KMS-11 (cell line): ENCODE results near the gene NR3C1.

Experiments used
- H2AFZ ChIP-seq: fragments of 200-600 bp; sonication (generic); 2 replicates; pipeline ENCODE4 v1.6.1; 2016; ENCODE audit warnings: antibody characterized with exemption, mixed run types, low read depth
- H3K27ac ChIP-seq: fragments of 200-600 bp; sonication (generic); 2 replicates; pipeline ENCODE4 v1.6.1; 2016; ENCODE audit warnings: mild to moderate bottlenecking, mixed run types
- H3K27me3 ChIP-seq: fragments of 200-600 bp; sonication (generic); 2 replicates; pipeline ENCODE4 v1.6.1; 2017; ENCODE audit warnings: mild to moderate bottlenecking, low read depth, mixed run types, moderate library complexity; ENCODE audit not compliant: insufficient read depth
- H3K36me3 ChIP-seq: fragments of 200-600 bp; sonication (generic); 2 replicates; pipeline ENCODE4 v1.6.1; 2017; ENCODE audit warnings: mild to moderate bottlenecking, mixed run types; ENCODE audit not compliant: insufficient read depth
- H3K4me1 ChIP-seq: fragments of 200-600 bp; sonication (generic); 2 replicates; pipeline ENCODE4 v1.6.1; 2016; ENCODE audit warnings: mild to moderate bottlenecking, low read depth, mixed run types; ENCODE audit not compliant: poor library complexity, severe bottlenecking
- H3K4me2 ChIP-seq: fragments of 200-600 bp; sonication (generic); 2 replicates; pipeline ENCODE4 v1.7.0; 2016; ENCODE audit warnings: mild to moderate bottlenecking, mixed run types
- H3K4me3 ChIP-seq: fragments of 200-600 bp; sonication (generic); IDR thresholded peaks from 2 replicates; pipeline ENCODE4 v1.6.1; 2017; ENCODE audit warnings: low read depth, low read length, mixed read lengths; ENCODE audit not compliant: insufficient read depth
- H3K79me2 ChIP-seq: fragments of 200-600 bp; sonication (generic); 2 replicates; pipeline ENCODE4 v1.6.1; 2016; ENCODE audit warnings: low read depth, mixed run types; ENCODE audit not compliant: insufficient read depth
- H3K9ac ChIP-seq: fragments of 200-600 bp; sonication (generic); 2 replicates; pipeline ENCODE4 v1.6.1; 2016; ENCODE audit warnings: mild to moderate bottlenecking, mixed run types
- H4K20me1 ChIP-seq: fragments of 200-600 bp; sonication (generic); 2 replicates; pipeline ENCODE4 v1.6.1; 2016; ENCODE audit warnings: mild to moderate bottlenecking, mixed run types; ENCODE audit not compliant: insufficient read depth
- CTCF ChIP-seq: fragments of 200-600 bp; sonication (generic); conservative IDR thresholded peaks from 2 replicates; pipeline ENCODE4 v1.6.1; 2017; ENCODE audit warnings: low read depth, mild to moderate bottlenecking, antibody characterized with exemption, low read length, moderate library complexity, mixed read lengths

NR3C1 gene

DNA sequence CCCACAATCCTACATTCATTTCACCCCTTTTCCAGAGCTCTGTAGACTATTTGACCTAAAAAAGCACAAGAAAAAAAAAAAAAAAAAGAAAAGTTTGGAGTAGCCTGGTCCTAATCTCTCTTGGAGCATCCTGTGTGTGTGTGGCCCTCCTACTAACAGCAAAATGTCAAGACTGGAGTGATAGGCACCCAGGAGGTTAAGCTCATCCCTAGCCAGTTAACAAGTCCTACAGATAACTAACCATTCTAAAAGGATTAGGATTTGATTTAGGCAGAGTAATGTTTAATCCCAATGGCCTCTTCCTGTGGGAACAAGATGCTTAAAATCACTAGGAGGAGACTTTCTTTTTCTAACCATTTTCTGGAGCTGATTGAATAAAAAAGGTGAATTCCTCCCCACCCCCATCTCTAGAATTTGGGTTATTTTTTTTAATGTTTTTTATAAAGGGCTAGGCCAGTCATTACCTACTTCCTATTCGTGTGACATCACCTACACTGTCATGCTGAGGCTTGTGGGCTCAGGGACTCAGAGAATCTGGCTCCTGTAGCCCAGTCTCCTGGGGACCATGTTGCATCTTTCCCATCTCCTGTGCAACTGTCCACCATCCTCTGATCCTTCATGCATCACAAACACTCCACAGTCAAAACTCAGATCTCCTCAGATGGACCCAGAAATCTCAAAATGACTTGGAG, 43.2 kb upstream of the NR3C1 start:
- Histone ChIP-seq H3K4me2 (no peak overlapping the region), H3K27ac (no peak overlapping the region), H4K20me1 (no peaks in the 10 kb centered on the region), H3K4me1 (peaks cover 9% of the 10 kb centered on the region), H3K4me3 (no peak overlapping the region), H3K79me2 (no peaks in the 10 kb centered on the region), H3K36me3 (no peaks in the 10 kb centered on the region), H3K27me3 (no peaks in the 10 kb centered on the region), H2AFZ (no peak overlapping the region), H3K9ac (no peak overlapping the region)
- TF ChIP-seq CTCF, result no peak

DNA sequence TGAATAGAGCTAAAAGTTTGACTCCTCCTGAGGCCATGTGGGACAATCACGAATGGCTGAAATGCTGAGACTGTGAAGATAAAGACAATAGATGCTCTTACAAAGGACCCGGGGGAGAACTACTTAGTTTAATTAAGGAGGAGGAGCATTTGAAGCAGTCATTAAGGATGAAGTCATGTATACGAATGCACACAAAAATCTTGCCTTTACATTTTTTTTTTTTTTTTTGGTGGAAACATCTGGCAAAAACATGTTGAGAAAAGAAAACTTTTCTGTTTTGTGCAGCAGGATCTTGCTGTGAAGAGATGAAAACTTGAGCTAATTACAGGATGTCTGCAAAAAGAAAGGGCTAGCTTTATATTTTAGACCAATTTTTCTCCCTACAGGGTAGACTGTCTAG, 42.3 kb upstream of the NR3C1 start:
- Histone ChIP-seq H3K9ac (no peak overlapping the region), H2AFZ (no peak overlapping the region), H3K27ac (no peak overlapping the region), H3K4me2 (no peak overlapping the region), H3K79me2 (no peaks in the 10 kb centered on the region), H3K27me3 (no peaks in the 10 kb centered on the region), H4K20me1 (no peaks in the 10 kb centered on the region), H3K4me3 (no peak overlapping the region), H3K4me1 (peaks cover 9% of the 10 kb centered on the region), H3K36me3 (no peaks in the 10 kb centered on the region)
- TF ChIP-seq CTCF, result no peak

DNA sequence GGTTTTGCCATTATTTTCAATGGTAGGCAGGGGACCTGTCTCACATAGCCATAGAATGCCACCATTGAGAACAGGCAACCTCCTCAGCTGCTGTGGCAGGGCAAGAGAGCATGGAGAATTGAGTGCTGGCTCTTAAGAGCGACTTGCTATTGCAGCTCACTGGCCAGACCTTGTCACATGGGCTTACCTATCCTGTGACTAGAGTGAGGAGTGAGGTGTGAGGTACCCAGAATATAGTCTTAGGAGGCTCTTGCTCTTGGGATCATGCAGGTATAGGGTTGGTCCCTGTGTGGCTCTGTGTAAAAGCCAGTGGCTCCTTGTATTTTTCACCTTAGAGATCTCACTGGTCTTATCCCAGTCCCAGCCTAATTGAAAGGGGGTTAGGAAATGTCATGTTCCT, 39.8 kb upstream of the NR3C1 start:
- Histone ChIP-seq H3K27me3 (no peaks in the 10 kb centered on the region), H2AFZ (no peak overlapping the region), H3K27ac (no peak overlapping the region), H3K4me1 (peaks cover 3% of the 10 kb centered on the region), H3K79me2 (no peaks in the 10 kb centered on the region), H3K9ac (no peak overlapping the region), H3K36me3 (no peaks in the 10 kb centered on the region), H3K4me2 (no peak overlapping the region), H3K4me3 (no peak overlapping the region), H4K20me1 (no peaks in the 10 kb centered on the region)
- TF ChIP-seq CTCF, result no peak

DNA sequence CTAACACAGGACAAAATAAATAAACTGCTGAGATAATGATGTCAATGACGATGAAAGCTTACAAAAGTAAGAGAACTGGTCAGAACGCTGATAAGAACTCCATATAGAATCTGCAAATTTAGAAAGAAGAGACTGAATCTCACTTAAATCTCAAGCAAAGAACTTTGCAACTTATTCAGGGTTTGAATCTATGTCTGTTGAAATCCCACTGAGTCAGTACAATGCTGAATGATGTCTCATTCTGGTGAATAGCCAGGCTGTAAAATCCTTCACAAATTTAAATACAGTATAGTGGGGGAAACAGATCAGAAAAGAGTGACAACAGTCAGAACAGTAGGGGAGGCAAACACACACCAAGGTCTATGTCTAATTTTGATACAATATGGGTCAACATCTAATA, 38.9 kb upstream of the NR3C1 start:
- Histone ChIP-seq H3K27ac (no peak overlapping the region), H3K4me2 (no peak overlapping the region), H3K27me3 (no peaks in the 10 kb centered on the region), H3K4me1 (no peaks in the 10 kb centered on the region), H4K20me1 (no peaks in the 10 kb centered on the region), H2AFZ (no peak overlapping the region), H3K79me2 (no peaks in the 10 kb centered on the region), H3K9ac (no peak overlapping the region), H3K4me3 (no peak overlapping the region), H3K36me3 (no peaks in the 10 kb centered on the region)
- no peak for TF ChIP-seq CTCF
